Neural cell (in vitro differentiated cells): Measurements from ENCODE around the gene FBN1. TPM values are rescaled to one million over a fixed set of nuclear protein-coding genes. Genes with fewer than 3 reads are reported as not detected.

Experiments
- H2AFZ ChIP-seq: fragments of 200-600, 300-800 bp; sonication (generic), shearing (Covaris generic); 2 replicates; pipeline ENCODE4 v1.6.0; 2014; ENCODE audit warnings: low read depth, mild to moderate bottlenecking, antibody characterized with exemption, low read length, moderate library complexity
- H3F3A ChIP-seq: fragments of 200-600 bp; shearing (Covaris generic); 2 replicates; pipeline ENCODE4 v1.6.1; 2016; ENCODE audit warnings: mild to moderate bottlenecking, moderate library complexity, mixed read lengths, antibody characterized with exemption, low read length; ENCODE audit not compliant: insufficient read depth, poor library complexity, severe bottlenecking
- H3K27ac ChIP-seq: fragments of 200-600, 300-800 bp; sonication (generic), shearing (Covaris generic); 2 replicates; pipeline ENCODE4 v1.5.1; 2014; ENCODE audit warnings: mild to moderate bottlenecking, low read length, moderate library complexity
- H3K27me3 ChIP-seq: fragments of 300-800, 200-600 bp; sonication (generic), shearing (Covaris generic); 2 replicates; pipeline ENCODE4 v1.6.0; 2014; ENCODE audit warnings: mild to moderate bottlenecking, low read depth, low read length, moderate library complexity; ENCODE audit not compliant: insufficient read depth
- H3K36me3 ChIP-seq: fragments of 300-800, 200-600 bp; sonication (generic), shearing (Covaris generic); 2 replicates; pipeline ENCODE4 v1.5.1; 2014; ENCODE audit warnings: mild to moderate bottlenecking, antibody characterized with exemption, low read length, moderate library complexity; ENCODE audit not compliant: insufficient read depth
- H3K4me2 ChIP-seq: fragments of 300-800, 200-600 bp; sonication (generic), shearing (Covaris generic); 2 replicates; pipeline ENCODE4 v1.6.0; 2014; ENCODE audit warnings: mild to moderate bottlenecking, low read length
- H3K4me3 ChIP-seq: fragments of 300-800, 200-600 bp; sonication (generic), shearing (Covaris generic); 2 replicates; pipeline ENCODE4 v1.5.1; 2014; ENCODE audit warnings: mild to moderate bottlenecking, low read length, moderate library complexity
- H3K79me2 ChIP-seq: fragments of 200-600 bp; shearing (Covaris generic); replicated peaks from 2 replicates; pipeline ENCODE4 v1.6.0; 2014; ENCODE audit warnings: mild to moderate bottlenecking, low read length, moderate library complexity; ENCODE audit not compliant: insufficient read depth
- H3K9ac ChIP-seq: fragments of 300-800, 200-600 bp; sonication (generic), shearing (Covaris generic); 2 replicates; pipeline ENCODE4 v1.6.1; 2016; ENCODE audit warnings: mild to moderate bottlenecking, low read length, mixed read lengths
- H3K9me2 ChIP-seq: fragments of 200-600 bp; shearing (Covaris generic); 2 replicates; pipeline ENCODE4 v1.6.1; 2016; ENCODE audit warnings: mild to moderate bottlenecking, low read length, mixed read lengths; ENCODE audit not compliant: insufficient read depth
- H3K9me3 ChIP-seq: fragments of 200-600, 300-800 bp; sonication (generic), shearing (Covaris generic); 2 replicates; pipeline ENCODE4 v1.6.1; 2016; ENCODE audit warnings: mild to moderate bottlenecking, mixed run types, low read length, moderate library complexity, mixed read lengths
- H4K20me1 ChIP-seq: fragments of 200-600 bp; shearing (Covaris generic); 2 replicates; pipeline ENCODE4 v1.6.1; 2016; ENCODE audit warnings: mild to moderate bottlenecking, mixed run types; ENCODE audit not compliant: insufficient read depth
- EP300 ChIP-seq: fragments of 450-650 bp; conservative IDR thresholded peaks from 2 replicates; pipeline ENCODE4 v1.6.1; 2014; ENCODE audit warnings: antibody characterized with exemption, mild to moderate bottlenecking, moderate library complexity; ENCODE audit not compliant: poor library complexity, severe bottlenecking
- EZH2 ChIP-seq: fragments of 200-600, 300-800 bp; shearing (Covaris generic), sonication (generic); IDR thresholded peaks from 2 replicates; pipeline ENCODE4 v1.6.1; 2014; ENCODE audit warnings: antibody characterized with exemption, low read length, borderline replicate concordance, mild to moderate bottlenecking; ENCODE audit not compliant: insufficient read depth, poor library complexity, severe bottlenecking
- MXI1 ChIP-seq: fragments of 450-650 bp; conservative IDR thresholded peaks from 2 replicates; pipeline ENCODE4 v1.6.1; 2014; ENCODE audit warnings: antibody characterized with exemption, mild to moderate bottlenecking; ENCODE audit not compliant: poor library complexity, severe bottlenecking
- POLR2AphosphoS5 ChIP-seq: IDR thresholded peaks from 2 replicates; pipeline ENCODE4 v1.6.1; 2012
- RAD21 ChIP-seq: fragments of 450-650 bp; conservative IDR thresholded peaks from 2 replicates; pipeline ENCODE4 v1.6.1; 2014; ENCODE audit warnings: antibody characterized with exemption, mild to moderate bottlenecking, moderate library complexity
- SMC3 ChIP-seq: fragments of 450-650 bp; conservative IDR thresholded peaks from 2 replicates; pipeline ENCODE4 v1.6.1; 2014; ENCODE audit warnings: antibody characterized with exemption, mild to moderate bottlenecking, moderate library complexity; ENCODE audit not compliant: poor library complexity
- TAF1 ChIP-seq: IDR thresholded peaks from 2 replicates; pipeline ENCODE4 v1.6.1; 2012; ENCODE audit warnings: low read depth
- polyA plus RNA-seq: library from polyadenylated mRNA; depleted of rRNA; stranded (reverse); fragments of >200 nt; gene quantifications from 2 replicates; pipeline ENCODE4 v1.2.3, GENCODE V29; 2014
- TF ChIP-seq, protein P1 (sequence below): fragments of 450-650 bp; IDR thresholded peaks from 2 replicates; pipeline ENCODE4 v1.5.1; 2014; ENCODE audit warnings: antibody characterized with exemption, mild to moderate bottlenecking, moderate library complexity; ENCODE audit not compliant: poor library complexity, severe bottlenecking
- TF ChIP-seq, protein P2 (sequence below): IDR thresholded peaks from 2 replicates; pipeline ENCODE4 v1.6.1; 2012; ENCODE audit warnings: borderline replicate concordance

Gene FBN1
- polyA plus RNA-seq, 1 donor from 2014 or later, result 22.0 TPM

DNA sequence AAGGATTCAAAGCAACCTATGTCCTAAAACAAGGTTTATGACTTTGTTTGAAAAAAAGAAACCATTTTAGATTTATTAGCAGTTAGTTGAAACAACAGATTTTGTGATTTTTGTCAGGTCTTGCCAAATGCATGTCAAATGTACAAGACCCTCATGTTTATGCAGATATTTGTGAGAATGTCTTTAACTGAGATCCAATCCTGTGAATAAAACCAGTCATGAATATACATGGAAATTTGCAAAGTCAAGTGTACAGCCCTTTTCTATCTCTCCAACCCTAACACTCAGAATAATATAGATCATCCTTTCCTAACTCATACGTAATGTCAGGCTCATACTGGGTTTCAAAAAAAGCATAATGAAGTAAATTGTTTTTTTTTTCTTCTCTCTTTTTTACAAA is 237.9 kb downstream of the FBN1 start:
- TF ChIP-seq, protein P1, sequence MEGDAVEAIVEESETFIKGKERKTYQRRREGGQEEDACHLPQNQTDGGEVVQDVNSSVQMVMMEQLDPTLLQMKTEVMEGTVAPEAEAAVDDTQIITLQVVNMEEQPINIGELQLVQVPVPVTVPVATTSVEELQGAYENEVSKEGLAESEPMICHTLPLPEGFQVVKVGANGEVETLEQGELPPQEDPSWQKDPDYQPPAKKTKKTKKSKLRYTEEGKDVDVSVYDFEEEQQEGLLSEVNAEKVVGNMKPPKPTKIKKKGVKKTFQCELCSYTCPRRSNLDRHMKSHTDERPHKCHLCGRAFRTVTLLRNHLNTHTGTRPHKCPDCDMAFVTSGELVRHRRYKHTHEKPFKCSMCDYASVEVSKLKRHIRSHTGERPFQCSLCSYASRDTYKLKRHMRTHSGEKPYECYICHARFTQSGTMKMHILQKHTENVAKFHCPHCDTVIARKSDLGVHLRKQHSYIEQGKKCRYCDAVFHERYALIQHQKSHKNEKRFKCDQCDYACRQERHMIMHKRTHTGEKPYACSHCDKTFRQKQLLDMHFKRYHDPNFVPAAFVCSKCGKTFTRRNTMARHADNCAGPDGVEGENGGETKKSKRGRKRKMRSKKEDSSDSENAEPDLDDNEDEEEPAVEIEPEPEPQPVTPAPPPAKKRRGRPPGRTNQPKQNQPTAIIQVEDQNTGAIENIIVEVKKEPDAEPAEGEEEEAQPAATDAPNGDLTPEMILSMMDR, result no peak
- TF ChIP-seq MXI1, result no peak
- no peak for TF ChIP-seq RAD21
- no peak for TF ChIP-seq TAF1
- no peak for TF ChIP-seq EP300
- TF ChIP-seq, protein P2, sequence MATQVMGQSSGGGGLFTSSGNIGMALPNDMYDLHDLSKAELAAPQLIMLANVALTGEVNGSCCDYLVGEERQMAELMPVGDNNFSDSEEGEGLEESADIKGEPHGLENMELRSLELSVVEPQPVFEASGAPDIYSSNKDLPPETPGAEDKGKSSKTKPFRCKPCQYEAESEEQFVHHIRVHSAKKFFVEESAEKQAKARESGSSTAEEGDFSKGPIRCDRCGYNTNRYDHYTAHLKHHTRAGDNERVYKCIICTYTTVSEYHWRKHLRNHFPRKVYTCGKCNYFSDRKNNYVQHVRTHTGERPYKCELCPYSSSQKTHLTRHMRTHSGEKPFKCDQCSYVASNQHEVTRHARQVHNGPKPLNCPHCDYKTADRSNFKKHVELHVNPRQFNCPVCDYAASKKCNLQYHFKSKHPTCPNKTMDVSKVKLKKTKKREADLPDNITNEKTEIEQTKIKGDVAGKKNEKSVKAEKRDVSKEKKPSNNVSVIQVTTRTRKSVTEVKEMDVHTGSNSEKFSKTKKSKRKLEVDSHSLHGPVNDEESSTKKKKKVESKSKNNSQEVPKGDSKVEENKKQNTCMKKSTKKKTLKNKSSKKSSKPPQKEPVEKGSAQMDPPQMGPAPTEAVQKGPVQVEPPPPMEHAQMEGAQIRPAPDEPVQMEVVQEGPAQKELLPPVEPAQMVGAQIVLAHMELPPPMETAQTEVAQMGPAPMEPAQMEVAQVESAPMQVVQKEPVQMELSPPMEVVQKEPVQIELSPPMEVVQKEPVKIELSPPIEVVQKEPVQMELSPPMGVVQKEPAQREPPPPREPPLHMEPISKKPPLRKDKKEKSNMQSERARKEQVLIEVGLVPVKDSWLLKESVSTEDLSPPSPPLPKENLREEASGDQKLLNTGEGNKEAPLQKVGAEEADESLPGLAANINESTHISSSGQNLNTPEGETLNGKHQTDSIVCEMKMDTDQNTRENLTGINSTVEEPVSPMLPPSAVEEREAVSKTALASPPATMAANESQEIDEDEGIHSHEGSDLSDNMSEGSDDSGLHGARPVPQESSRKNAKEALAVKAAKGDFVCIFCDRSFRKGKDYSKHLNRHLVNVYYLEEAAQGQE, result no peak
- TF ChIP-seq SMC3, result no peak
- TF ChIP-seq POLR2AphosphoS5, result no peak
- no peak for TF ChIP-seq EZH2
- H3K9me2 ChIP-seq, result no peaks in the 10 kb centered on the region
- no peak overlapping the region for H3K4me3 ChIP-seq
- H3K36me3 ChIP-seq, result no peaks in the 10 kb centered on the region
- H3K27ac ChIP-seq, result no peak overlapping the region
- H3K79me2 ChIP-seq, result no peaks in the 10 kb centered on the region
- H3K9me3 ChIP-seq, result no peaks in the 10 kb centered on the region
- no peaks in the 10 kb centered on the region for H4K20me1 ChIP-seq
- H3K4me2 ChIP-seq, result no peak overlapping the region
- no peaks in the 10 kb centered on the region for H3K27me3 ChIP-seq
- H3K9ac ChIP-seq, result no peak overlapping the region
- no peak overlapping the region for H2AFZ ChIP-seq
- no peaks in the 10 kb centered on the region for H3F3A ChIP-seq

DNA sequence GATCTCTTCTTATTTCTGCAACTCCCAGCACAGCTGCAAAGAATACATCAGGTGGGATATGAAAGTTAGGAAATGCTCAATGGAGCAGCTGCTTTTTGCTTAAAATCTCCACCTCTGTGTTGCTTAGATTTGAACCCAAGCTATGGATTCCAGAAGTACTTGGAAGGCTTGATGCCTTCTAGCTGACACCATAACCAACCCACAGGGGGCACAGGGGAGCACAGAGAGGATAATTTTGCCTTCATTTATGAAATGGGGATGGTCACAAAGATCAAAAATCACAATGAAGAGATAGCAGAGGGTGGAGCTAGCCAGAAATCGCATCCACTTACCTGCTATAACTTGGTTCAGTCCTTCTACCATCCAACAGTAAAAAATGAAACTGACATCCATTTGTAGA is 238.6 kb downstream of the FBN1 start:
- Histone ChIP-seq H3K27ac (no peak overlapping the region), H3K36me3 (no peaks in the 10 kb centered on the region), H3K4me3 (no peak overlapping the region), H3K9ac (no peak overlapping the region), H3K4me2 (no peak overlapping the region), H3K79me2 (no peaks in the 10 kb centered on the region), H2AFZ (no peak overlapping the region), H3K9me2 (no peaks in the 10 kb centered on the region), H3F3A (no peaks in the 10 kb centered on the region), H3K27me3 (no peaks in the 10 kb centered on the region), H3K9me3 (no peaks in the 10 kb centered on the region), H4K20me1 (no peaks in the 10 kb centered on the region)
- TF ChIP-seq SMC3 (no peak), MXI1 (no peak), EZH2 (no peak), EP300 (no peak), POLR2AphosphoS5 (no peak), RAD21 (no peak), TAF1 (no peak)
- TF ChIP-seq, protein P1, result no peak
- TF ChIP-seq, protein P2, result no peak
